ENCODE results near the gene OSBPL5.

DNA sequence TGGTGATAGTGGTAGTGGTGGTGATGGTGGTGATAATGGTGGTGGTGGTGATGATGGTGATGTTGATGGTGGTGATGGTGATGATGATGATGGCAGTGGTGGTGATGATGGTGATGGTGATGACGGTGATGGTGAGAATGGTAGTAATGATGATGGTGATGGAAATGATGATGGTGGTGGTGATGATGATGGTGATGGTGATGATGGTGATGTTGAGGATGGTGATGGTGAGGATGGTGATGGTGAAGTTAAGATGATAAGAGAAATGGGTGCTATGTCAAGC is 41.8 kb upstream of the OSBPL5 start:
- TF ChIP-seq, protein P1, sequence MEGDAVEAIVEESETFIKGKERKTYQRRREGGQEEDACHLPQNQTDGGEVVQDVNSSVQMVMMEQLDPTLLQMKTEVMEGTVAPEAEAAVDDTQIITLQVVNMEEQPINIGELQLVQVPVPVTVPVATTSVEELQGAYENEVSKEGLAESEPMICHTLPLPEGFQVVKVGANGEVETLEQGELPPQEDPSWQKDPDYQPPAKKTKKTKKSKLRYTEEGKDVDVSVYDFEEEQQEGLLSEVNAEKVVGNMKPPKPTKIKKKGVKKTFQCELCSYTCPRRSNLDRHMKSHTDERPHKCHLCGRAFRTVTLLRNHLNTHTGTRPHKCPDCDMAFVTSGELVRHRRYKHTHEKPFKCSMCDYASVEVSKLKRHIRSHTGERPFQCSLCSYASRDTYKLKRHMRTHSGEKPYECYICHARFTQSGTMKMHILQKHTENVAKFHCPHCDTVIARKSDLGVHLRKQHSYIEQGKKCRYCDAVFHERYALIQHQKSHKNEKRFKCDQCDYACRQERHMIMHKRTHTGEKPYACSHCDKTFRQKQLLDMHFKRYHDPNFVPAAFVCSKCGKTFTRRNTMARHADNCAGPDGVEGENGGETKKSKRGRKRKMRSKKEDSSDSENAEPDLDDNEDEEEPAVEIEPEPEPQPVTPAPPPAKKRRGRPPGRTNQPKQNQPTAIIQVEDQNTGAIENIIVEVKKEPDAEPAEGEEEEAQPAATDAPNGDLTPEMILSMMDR (IDR thresholded peaks at IDR 0.05): no peak
- TF ChIP-seq POLR2A (IDR thresholded peaks at IDR 0.05): no peak
